Stimulated activated CD4-positive, alpha-beta T cell treated with anti-CD3 and anti-CD28 coated beads, Interleukin-15, amount 100 ng/mL, for 24 hours (primary cell): ENCODE measurements around the gene STYXL1.
"Not testable (repeated sequence)": the region's sequence is repeated elsewhere in the genome, so short reads cannot be mapped to it uniquely, and the experiment has no call there.

Experiments used
- DNase-seq: peaks from one replicate; pipeline ENCODE4 v3.0.0-alpha.2; 2020

The STYXL1 gene

GRCh38 chr7:76065016-76065612, 17.3 kb upstream of the STYXL1 start:
- DNase-seq, result peak; percentile 22

- no peak for DNase-seq
Observed at GRCh38 chr7:76064208-76064970, 16.6 kb upstream of the STYXL1 start.

GRCh38 chr7:76063525-76063924, 15.7 kb upstream of the STYXL1 start:
- no peak for DNase-seq

GRCh38 chr7:76063114-76063513, 15.3 kb upstream of the STYXL1 start:
- DNase-seq, result no peak

- no peak for DNase-seq
Observed at GRCh38 chr7:76062254-76062653, 14.5 kb upstream of the STYXL1 start.

DNA sequence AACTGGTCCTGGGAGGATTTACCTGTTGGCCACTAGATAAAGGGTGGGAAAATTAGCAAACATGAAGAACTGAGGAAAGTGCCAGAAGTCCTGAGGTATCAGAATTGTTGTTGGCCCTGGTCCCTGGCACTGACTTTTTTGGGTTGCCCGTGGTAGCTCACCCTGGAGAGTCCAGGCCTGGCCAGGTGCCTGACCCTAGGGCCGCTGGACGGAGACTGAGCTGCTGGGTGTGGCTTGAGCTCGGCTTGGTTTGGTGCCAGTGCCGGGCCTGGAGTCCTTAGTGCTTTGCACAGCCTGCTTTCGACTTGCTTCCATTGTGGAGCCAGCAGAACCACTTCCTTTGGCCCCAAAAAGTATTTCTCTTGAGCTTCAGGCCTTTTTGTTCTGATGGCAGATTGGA, 13.0 kb upstream of the STYXL1 start:
- no peak for DNase-seq

DNA sequence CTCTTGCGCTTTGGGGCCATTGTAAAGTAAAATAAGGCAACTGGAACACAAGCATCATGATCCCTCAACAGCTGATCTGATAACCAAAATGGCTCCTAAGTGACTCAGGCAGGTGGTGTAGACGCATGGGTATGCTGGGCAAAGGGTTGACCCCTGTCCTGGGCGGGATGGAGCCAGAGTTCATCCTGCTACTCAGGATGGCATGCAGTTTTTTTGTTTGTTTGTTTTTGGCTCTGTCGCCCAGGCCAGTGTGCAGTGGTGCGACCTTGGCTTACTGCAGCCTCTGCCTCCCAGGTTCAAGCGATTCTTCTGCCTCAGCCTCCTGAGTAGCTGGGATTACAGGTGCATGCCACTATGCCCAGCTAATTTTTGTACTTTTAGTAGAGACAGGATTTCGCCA, 10.9 kb upstream of the STYXL1 start:
- not testable (repeated sequence) for DNase-seq

DNA sequence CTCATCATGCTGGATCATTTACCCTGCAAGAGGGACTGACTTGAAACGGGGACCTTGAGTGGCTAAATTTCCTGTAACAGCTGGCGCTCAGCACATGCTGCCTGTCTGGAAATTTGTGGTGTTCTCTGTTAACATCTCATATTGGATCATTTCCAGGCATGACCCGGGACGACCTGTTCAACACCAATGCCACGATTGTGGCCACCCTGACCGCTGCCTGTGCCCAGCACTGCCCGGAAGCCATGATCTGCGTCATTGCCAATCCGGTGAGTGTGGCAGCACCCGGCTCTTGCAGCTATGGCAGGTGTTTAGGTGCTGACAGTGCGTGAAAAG, 10.0 kb upstream of the STYXL1 start:
- DNase-seq, result no peak

DNA sequence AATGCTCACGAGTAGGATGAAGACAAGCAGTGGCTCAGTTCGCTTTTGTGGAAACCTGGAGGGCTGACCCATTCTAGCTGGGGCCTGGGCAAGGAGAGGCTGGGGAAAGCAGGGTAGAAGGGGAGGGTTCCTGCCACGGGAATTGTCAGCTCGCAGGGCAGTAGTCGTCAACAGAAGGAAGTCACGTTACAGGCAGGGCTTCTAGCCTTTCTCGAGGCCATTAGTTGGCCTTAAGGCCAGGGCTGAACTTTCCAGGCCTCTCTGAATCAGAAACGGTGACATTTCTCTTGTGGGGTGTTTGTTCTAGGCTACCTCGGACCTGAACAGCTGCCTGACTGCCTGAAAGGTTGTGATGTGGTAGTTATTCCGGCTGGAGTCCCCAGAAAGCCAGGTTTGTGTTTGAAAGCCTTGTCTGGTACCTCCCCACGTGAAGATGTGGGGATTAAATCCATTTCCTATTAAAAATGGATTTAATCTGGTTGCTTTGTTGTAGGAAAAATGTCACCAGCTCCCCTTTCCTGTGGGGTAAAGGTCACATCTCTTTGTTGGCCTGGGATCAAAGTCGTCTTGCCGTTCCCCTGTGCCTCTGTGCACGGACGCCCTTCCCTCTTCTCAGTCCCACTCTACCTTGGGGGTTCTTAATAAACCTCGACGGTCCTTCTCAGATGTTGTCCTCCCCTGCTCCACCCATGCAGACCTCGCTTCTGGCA, 9.5 kb upstream of the STYXL1 start:
- no peak for DNase-seq

- DNase-seq, result no peak
Observed at GRCh38 chr7:76056241-76056640, 8.4 kb upstream of the STYXL1 start.

- DNase-seq, result no peak
Observed at GRCh38 chr7:76054123-76055120, 6.6 kb upstream of the STYXL1 start.

DNA sequence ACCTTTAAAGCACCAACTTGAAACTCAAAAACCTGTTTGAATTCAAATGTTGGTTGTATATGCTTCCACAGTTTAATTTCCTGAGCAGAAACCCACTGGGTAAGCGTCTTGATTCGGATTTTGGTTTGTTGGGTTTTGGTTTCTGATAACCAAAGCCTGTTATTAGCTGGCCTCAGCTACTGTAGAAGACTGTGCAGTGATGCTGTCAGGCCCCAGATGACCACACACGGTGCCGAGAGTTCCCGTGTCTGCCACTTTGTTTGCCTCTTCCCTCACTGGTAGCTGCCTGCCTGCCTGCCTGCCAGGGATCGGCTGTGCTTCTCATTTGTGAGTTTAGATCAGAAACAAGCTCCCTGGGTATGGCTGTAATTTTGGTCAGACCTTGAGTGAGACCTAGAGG, 5.7 kb upstream of the STYXL1 start:
- no peak for DNase-seq

DNA sequence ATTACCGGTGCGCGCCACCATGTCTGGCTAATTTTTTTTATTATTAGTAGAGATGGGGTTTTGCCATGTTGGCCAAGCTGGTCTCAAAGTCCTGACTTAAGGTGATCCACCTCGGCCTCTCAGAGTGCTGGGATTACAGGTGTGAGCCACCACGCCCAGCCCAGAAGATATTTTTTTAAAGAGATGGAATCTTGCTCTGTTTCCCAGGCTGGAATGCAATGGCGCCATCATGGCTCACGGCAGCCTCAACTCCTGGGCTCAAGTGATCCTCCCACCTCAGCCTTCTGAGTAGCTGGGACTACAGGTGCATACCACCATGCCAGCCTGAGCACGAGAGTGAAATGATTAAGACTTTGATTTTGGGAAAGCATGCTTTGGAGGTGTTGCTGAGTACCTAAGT, 4.9 kb upstream of the STYXL1 start:
- not testable (repeated sequence) for DNase-seq

- DNase-seq, result no peak
Observed at GRCh38 chr7:76051840-76052239, 4.0 kb upstream of the STYXL1 start.

- DNase-seq, result no peak
Observed at GRCh38 chr7:76050545-76050944, 2.7 kb upstream of the STYXL1 start.

GRCh38 chr7:76049295-76049694, 1.5 kb upstream of the STYXL1 start:
- no peak for DNase-seq

DNA sequence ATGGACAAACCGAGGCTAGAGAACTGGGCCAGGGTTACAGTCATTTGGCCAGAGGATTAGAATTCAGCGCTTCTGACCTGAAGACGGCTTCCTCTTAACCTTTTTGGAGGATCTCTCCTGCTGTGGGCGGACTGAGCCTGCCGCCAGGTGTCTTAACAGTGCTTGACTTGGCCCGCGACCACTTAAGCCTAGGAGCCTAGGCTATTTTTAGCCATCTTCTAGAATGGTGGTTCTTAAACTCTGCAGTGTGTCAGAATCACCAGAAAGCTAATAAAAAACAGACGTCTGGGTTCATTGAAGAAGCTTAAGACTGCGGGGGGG, 828 bp upstream of the STYXL1 start:
- peak; percentile 33 for DNase-seq

- no peak for DNase-seq
Observed at GRCh38 chr7:76047305-76047810, 442 bp downstream of the STYXL1 start.

DNA sequence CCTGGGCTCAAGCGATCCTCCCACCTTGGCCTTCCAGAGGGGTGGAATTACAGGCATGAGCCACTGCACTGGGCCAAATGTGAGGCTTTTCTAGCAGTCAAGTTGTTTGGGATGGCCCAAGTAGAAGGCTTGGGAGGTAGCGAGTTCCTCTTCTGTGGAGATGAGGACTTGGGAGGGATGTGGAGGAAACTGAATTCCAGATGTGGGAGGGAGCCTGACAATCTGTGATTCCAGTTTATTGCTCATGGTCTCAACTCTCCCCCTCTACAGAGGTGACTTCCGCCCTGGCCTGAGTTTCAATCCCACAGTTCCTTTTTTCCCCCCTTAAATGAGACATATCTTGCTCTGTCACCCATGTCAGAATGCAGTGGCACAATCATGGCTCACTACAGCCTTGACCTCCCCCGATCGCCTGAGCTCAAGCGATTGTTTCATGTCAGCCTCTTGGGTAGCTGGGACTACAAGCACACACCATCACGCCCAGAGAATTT, 3.4 kb downstream of the STYXL1 start:
- no peak for DNase-seq

DNA sequence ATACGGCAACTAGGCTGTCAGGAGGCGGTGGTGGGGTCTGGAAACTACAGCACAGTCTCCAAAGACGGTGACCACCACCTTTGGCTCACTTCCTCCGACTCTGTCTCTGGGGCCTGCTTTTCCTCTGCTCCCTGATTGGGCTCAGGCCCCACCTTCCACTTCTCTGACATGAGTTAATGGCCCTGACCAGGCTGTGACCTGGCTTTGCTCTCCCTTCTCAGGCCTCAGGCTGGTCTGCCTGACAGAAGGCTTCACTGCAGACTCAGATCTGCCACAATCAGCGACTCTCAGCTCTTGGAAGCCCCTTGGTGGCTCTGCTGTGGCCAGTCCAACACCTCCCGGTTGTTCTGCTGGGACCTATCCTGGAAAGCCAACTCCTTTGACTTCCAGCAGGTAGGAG, 7.7 kb downstream of the STYXL1 start:
- DNase-seq, result no peak

GRCh38 chr7:76037310-76037709, 10.5 kb downstream of the STYXL1 start:
- no peak for DNase-seq

DNA sequence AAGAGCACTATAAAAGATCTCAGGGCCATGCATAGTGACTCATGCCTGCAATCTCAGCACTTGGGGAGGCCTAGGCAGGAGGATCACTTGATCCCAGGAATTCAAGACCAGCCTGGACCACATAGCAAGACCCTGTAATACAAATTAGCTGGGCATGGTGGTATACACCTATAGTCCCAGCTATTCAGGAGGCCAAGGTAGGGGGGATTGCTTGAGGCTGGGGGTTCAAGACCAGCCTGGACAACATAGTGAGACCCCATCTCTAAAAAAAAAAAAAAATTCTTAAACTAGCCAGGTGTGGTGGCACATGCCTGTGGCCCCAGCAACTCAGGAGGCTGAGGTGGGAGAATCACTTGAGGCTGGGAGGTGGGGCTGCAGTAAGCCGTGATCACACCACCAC, 15.8 kb downstream of the STYXL1 start:
- DNase-seq, result no peak

DNA sequence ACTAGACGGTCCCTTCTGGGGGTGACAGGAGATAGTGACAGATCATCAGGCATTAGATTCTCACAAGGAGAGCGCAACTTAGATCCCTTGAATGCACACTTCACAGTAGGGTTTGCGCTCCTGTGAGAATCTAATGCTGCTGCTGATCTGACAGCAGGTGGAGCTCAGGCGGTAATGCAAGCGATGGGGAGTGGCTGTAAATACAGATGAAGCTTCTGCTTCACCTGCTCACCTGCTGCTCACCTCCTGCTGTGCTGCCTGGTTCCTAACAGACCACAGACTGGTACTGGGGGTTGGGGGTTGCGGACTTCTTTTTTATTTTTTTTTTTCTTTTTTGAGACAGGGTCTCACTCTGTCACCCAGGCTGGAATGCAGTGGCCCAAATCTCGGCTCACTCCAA, 18.1 kb downstream of the STYXL1 start:
- DNase-seq, result not testable (repeated sequence)
